SK-N-SH (cell line): ENCODE data around the gene TEAD1. TPM values are rescaled to one million over a fixed set of nuclear protein-coding genes. Genes with fewer than 3 reads are reported as not detected.

Source experiments
- CTCF ChIA-PET: fragments of 300-600, 350-600 bp; formaldehyde crosslinking; extraction: SDS; loops from one replicate; lab custom pipeline; 2021; lab: Yijun Ruan, JAX
- POLR2A ChIA-PET: fragments of 350-600 bp; sonication (Branson Sonifier 250); formaldehyde crosslinking; extraction: SDS; loops from one replicate; lab custom pipeline; 2020; ENCODE audit warnings: antibody characterized with exemption, inconsistent platforms; lab: Yijun Ruan, JAX
- DNase-seq: peaks from one replicate; pipeline ENCODE4 v3.0.0; 2012
- H2AFZ ChIP-seq: fragments of 200-600 bp; sonication (generic); 2 replicates; pipeline ENCODE4 v1.8.1; 2016; ENCODE audit warnings: antibody characterized with exemption, mild to moderate bottlenecking, low read depth
- H3F3A ChIP-seq: fragments of 200-600 bp; sonication (generic); replicated peaks from 2 replicates; pipeline ENCODE3; 2016; ENCODE audit warnings: antibody characterized with exemption, mild to moderate bottlenecking; ENCODE audit not compliant: insufficient read depth
- H3K27ac ChIP-seq, 2 experiments: fragments of 200-500 bp in 1 of 2; fragments of 200-600 bp in 1 of 2; sonication (Bioruptor generic) in 1 of 2; sonication (generic), shearing (Covaris generic) in 1 of 2; 2 replicates each; pipeline versions ENCODE4 v1.5.1 to v1.6.1; 2014 to 2016; ENCODE audit warnings: low read depth in 2 of 2, inconsistent platforms in 1 of 2, low read length in 1 of 2, mild to moderate bottlenecking in 1 of 2, mixed read lengths in 1 of 2
- H3K27me3 ChIP-seq: fragments of 200-600 bp; sonication (generic), shearing (Covaris generic); 2 replicates; pipeline ENCODE4 v1.6.1; 2016; ENCODE audit warnings: mixed run types; ENCODE audit not compliant: insufficient read depth
- H3K36me3 ChIP-seq, 2 experiments: fragments of 200-500 bp in 1 of 2; fragments of 200-600 bp in 1 of 2; sonication (Bioruptor generic) in 1 of 2; sonication (generic) in 1 of 2; replicated peaks in 1 of 2; 2 replicates each; pipeline versions ENCODE3 to v1.5.1; 2014 to 2016; ENCODE audit warnings: low read length in 1 of 2, mild to moderate bottlenecking in 1 of 2; ENCODE audit not compliant: insufficient read depth in 2 of 2, control insufficient read depth in 1 of 2
- H3K4me1 ChIP-seq, 2 experiments: fragments of 200-500 bp in 1 of 2; fragments of 200-600 bp in 1 of 2; sonication (Bioruptor generic) in 1 of 2; sonication (generic), shearing (Covaris generic) in 1 of 2; 2 replicates each; pipeline versions ENCODE4 v1.5.1 to v1.6.1; 2014 to 2016; ENCODE audit warnings: low read depth in 1 of 2, low read length in 1 of 2, mixed run types in 1 of 2; ENCODE audit not compliant: insufficient read depth in 2 of 2, control insufficient read depth in 1 of 2
- H3K4me2 ChIP-seq: fragments of 200-600 bp; sonication (generic), shearing (Covaris generic); 2 replicates; pipeline ENCODE4 v1.6.1; 2017; ENCODE audit warnings: mixed run types
- H3K4me3 ChIP-seq, 2 experiments: fragments of 200-500 bp in 1 of 2; fragments of 200-600 bp in 1 of 2; sonication (Bioruptor generic) in 1 of 2; sonication (generic), shearing (Covaris generic) in 1 of 2; 2 replicates each; pipeline versions ENCODE4 v1.5.1 to v1.8.1; 2014 to 2016; ENCODE audit warnings: low read depth in 2 of 2, inconsistent platforms in 1 of 2, low read length in 1 of 2, mild to moderate bottlenecking in 1 of 2, mixed read lengths in 1 of 2, moderate library complexity in 1 of 2
- H3K79me2 ChIP-seq: fragments of 200-600 bp; sonication (generic); 2 replicates; pipeline ENCODE4 v1.8.1; 2017; ENCODE audit warnings: mild to moderate bottlenecking; ENCODE audit not compliant: insufficient read depth
- H3K9ac ChIP-seq: fragments of 200-600 bp; sonication (generic); 2 replicates; pipeline ENCODE4 v1.6.1; 2017; ENCODE audit warnings: mixed run types
- H3K9me2 ChIP-seq: fragments of 200-600 bp; sonication (generic); 2 replicates; pipeline ENCODE4 v1.6.1; 2017; ENCODE audit warnings: mixed run types
- H3K9me3 ChIP-seq: fragments of 200-600 bp; sonication (generic); 2 replicates; pipeline ENCODE4 v1.6.1; 2017; ENCODE audit warnings: mixed run types, mild to moderate bottlenecking, moderate library complexity
- H4K20me1 ChIP-seq: fragments of 200-600 bp; sonication (generic); 2 replicates; pipeline ENCODE4 v1.6.1; 2017; ENCODE audit warnings: mild to moderate bottlenecking, mixed run types; ENCODE audit not compliant: insufficient read depth
- ELF1 ChIP-seq: IDR thresholded peaks from 2 replicates; pipeline ENCODE4 v1.4.0; 2012
- EP300 ChIP-seq, 2 experiments: IDR thresholded peaks; 2 replicates each; pipeline versions ENCODE4 v1.4.0 to v1.6.1; 2012; ENCODE audit warnings: borderline replicate concordance in 1 of 2, low read depth in 1 of 2, low read length in 1 of 2
- EZH2phosphoT487 ChIP-seq: fragments of 200-600 bp; sonication (generic); IDR thresholded peaks from 2 replicates; pipeline ENCODE4 v1.6.1; 2017; ENCODE audit warnings: low read depth, mixed run types, mild to moderate bottlenecking, antibody characterized with exemption, moderate library complexity, borderline replicate concordance
- FOSL2 ChIP-seq: IDR thresholded peaks from 2 replicates; pipeline ENCODE4 v1.4.0; 2012; ENCODE audit warnings: low read depth, mild to moderate bottlenecking, moderate library complexity, borderline replicate concordance
- FOXM1 ChIP-seq: IDR thresholded peaks from 2 replicates; pipeline ENCODE4 v1.4.0; 2012; ENCODE audit warnings: low read depth, mild to moderate bottlenecking
- GATA2 ChIP-seq: sonication (generic); formaldehyde crosslinking; IDR thresholded peaks from 2 replicates; pipeline ENCODE4 v1.5.0; 2020; ENCODE audit warnings: mild to moderate bottlenecking, missing genetic modification reagents
- JUND ChIP-seq: IDR thresholded peaks from 2 replicates; pipeline ENCODE4 v1.4.0; 2012
- MEF2A ChIP-seq: IDR thresholded peaks from 2 replicates; pipeline ENCODE4 v1.4.0; 2012; ENCODE audit warnings: low read depth, borderline replicate concordance
- MXI1 ChIP-seq: IDR thresholded peaks from 2 replicates; pipeline ENCODE4 v1.6.1; 2012; ENCODE audit warnings: mild to moderate bottlenecking, low read depth, low read length, improper control_type of control experiment
- RAD21 ChIP-seq: IDR thresholded peaks from 2 replicates; pipeline ENCODE4 v1.6.1; 2012; ENCODE audit warnings: mild to moderate bottlenecking, low read length
- RCOR1 ChIP-seq: fragments of 150-350 bp; IDR thresholded peaks from 2 replicates; pipeline ENCODE4 v1.6.1; 2017; ENCODE audit warnings: antibody characterized with exemption, low read length
- RFX5 ChIP-seq: IDR thresholded peaks from 2 replicates; pipeline ENCODE4 v1.6.1; 2012; ENCODE audit warnings: mild to moderate bottlenecking, improper control_type of control experiment, low read length
- RXRA ChIP-seq: IDR thresholded peaks from 2 replicates; pipeline ENCODE4 v1.4.0; 2012; ENCODE audit warnings: low read depth, mild to moderate bottlenecking, borderline replicate concordance
- SIN3A ChIP-seq: IDR thresholded peaks from 2 replicates; pipeline ENCODE4 v1.6.1; 2012; ENCODE audit warnings: low read depth, mild to moderate bottlenecking, low read length, moderate library complexity, borderline replicate concordance
- TAF1 ChIP-seq: IDR thresholded peaks from 2 replicates; pipeline ENCODE4 v1.6.1; 2012; ENCODE audit warnings: low read depth, mild to moderate bottlenecking, low read length, moderate library complexity, borderline replicate concordance
- TCF12 ChIP-seq: IDR thresholded peaks from 2 replicates; pipeline ENCODE4 v1.4.0; 2012
- YY1 ChIP-seq: IDR thresholded peaks from 2 replicates; pipeline ENCODE4 v1.4.0; 2012; ENCODE audit warnings: low read depth, mild to moderate bottlenecking
- WGBS: methylation state at CpG from one replicate; pipeline ENCODE4 v1.1.6; 2017; ENCODE audit warnings: low lambda C conversion rate; 5-methylcytosine and 5-hydroxymethylcytosine counted together
- polyA plus RNA-seq, 3 experiments: library from polyadenylated mRNA; depleted of rRNA; stranded (reverse); fragments of >200 nt; gene quantifications; 2 replicates each; pipeline ENCODE4 v1.2.3, GENCODE V29; 2012
- TF ChIP-seq, protein P1 (sequence below): IDR thresholded peaks from 2 replicates; pipeline ENCODE4 v1.4.0; 2012; ENCODE audit warnings: low read depth
- TF ChIP-seq, protein P2 (sequence below): IDR thresholded peaks from 2 replicates; pipeline ENCODE4 v1.6.1; 2012; ENCODE audit warnings: mild to moderate bottlenecking, low read depth, low read length, moderate library complexity

The TEAD1 gene
- polyA plus RNA-seq, 1 of the 3 experiments (the other 2 are of a cell fraction) = 31.2 TPM

DNA sequence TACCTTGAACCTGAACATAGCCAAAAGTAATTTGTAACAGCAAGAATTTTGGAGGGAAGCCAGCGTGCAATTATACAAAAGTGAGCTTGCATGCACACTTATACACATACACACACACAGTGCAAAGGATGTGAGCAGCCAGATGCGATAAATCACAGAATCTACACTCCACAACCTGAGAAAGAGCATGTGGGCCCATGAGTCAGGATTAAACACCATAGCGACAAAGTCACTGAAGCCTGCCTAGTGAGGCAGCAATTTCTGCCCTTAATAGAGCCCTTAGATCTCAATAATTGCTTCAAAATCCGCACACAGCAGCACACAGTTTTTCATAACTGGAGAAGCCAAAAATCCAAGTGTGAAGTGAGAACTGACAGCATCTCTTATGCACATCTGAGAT is 42.6 kb upstream of the TEAD1 start:
- Histone ChIP-seq H3K27ac (no peak overlapping the region), H3K4me3 (no peak overlapping the region), H3F3A (no peaks in the 10 kb centered on the region), H4K20me1 (no peaks in the 10 kb centered on the region), H3K27me3 (no peaks in the 10 kb centered on the region), H3K79me2 (no peaks in the 10 kb centered on the region), H2AFZ (no peak overlapping the region), H3K4me2 (no peak overlapping the region), H3K9me3 (no peaks in the 10 kb centered on the region), H3K4me1 (no peaks in the 10 kb centered on the region), H3K9me2 (no peaks in the 10 kb centered on the region), H3K36me3 (no peaks in the 10 kb centered on the region), H3K9ac (no peak overlapping the region)
- ChIA-PET CTCF (no interaction called here), POLR2A (no interaction called here)
- no peak for DNase-seq
- TF ChIP-seq FOXM1 (no peak), JUND (no peak), YY1 (no peak), RXRA (no peak), EZH2phosphoT487 (no peak), RCOR1 (no peak), RFX5 (no peak), SIN3A (no peak), ELF1 (no peak), TAF1 (no peak), GATA2 (no peak), EP300 (IDR thresholded peaks at IDR 0.05; ENCODE audit: borderline replicate concordance in 1 of 2, low read depth in 1 of 2, low read length in 1 of 2) (no peak), MXI1 (no peak), TCF12 (no peak), MEF2A (no peak), FOSL2 (no peak), RAD21 (no peak)
- TF ChIP-seq, protein P1, sequence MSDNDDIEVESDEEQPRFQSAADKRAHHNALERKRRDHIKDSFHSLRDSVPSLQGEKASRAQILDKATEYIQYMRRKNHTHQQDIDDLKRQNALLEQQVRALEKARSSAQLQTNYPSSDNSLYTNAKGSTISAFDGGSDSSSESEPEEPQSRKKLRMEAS = no peak
- TF ChIP-seq, protein P2, sequence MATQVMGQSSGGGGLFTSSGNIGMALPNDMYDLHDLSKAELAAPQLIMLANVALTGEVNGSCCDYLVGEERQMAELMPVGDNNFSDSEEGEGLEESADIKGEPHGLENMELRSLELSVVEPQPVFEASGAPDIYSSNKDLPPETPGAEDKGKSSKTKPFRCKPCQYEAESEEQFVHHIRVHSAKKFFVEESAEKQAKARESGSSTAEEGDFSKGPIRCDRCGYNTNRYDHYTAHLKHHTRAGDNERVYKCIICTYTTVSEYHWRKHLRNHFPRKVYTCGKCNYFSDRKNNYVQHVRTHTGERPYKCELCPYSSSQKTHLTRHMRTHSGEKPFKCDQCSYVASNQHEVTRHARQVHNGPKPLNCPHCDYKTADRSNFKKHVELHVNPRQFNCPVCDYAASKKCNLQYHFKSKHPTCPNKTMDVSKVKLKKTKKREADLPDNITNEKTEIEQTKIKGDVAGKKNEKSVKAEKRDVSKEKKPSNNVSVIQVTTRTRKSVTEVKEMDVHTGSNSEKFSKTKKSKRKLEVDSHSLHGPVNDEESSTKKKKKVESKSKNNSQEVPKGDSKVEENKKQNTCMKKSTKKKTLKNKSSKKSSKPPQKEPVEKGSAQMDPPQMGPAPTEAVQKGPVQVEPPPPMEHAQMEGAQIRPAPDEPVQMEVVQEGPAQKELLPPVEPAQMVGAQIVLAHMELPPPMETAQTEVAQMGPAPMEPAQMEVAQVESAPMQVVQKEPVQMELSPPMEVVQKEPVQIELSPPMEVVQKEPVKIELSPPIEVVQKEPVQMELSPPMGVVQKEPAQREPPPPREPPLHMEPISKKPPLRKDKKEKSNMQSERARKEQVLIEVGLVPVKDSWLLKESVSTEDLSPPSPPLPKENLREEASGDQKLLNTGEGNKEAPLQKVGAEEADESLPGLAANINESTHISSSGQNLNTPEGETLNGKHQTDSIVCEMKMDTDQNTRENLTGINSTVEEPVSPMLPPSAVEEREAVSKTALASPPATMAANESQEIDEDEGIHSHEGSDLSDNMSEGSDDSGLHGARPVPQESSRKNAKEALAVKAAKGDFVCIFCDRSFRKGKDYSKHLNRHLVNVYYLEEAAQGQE = no peak
- 80% methylated on average over 4 of the region's 4 CpGs for WGBS
